Activated T-helper 1 cell treated with Interleukin-2 at 50 U/mL for 16 hours (primary cell): ENCODE data around the gene RET.
"Not testable (repeated sequence)": the region's sequence is repeated elsewhere in the genome, so short reads cannot be mapped to it uniquely, and the experiment has no call there.

Source experiments
- DNase-seq: peaks from one replicate; pipeline ENCODE4 v3.0.0-alpha.2; 2020; ENCODE audit warnings: low read depth

Gene RET

DNA sequence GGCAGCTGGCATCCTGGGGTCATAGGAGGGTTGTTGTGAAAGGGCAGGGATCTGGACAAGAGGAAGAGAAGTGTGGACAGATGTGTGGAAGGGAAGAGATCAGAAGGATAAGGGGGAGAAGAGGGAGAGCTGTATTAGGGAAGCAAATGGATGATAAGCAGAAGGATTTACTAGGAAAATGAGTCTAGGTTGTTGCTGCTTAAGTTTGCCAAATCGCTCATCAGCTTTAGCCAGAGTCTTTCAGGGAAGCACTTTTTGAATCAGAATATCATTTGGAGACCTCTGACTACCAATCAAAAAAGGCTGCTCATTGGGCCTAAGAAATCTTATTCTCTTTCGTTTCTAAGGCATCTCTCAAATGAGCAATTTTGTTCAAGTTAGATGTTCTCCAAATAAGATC is 58.8 kb downstream of the RET start:
- DNase-seq = no peak

DNA sequence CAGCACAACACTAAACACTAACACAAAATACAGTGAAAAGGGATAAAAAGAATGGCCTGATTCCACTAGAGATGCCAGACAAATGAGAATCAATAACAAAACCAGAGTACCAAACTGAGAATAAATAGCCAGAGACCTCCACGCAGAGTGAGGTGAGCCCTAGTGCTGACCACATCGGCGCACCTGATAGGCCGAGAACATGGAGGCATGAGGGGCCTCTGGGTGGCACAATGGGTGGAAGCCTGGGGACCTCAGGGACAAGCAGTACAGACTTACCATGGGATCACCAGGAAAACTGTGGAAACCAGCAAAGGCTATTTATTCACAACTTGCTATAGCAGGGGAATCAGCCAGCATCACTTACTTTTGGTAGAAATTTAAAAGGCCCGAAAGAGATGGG is 59.6 kb downstream of the RET start:
- no peak for DNase-seq

DNA sequence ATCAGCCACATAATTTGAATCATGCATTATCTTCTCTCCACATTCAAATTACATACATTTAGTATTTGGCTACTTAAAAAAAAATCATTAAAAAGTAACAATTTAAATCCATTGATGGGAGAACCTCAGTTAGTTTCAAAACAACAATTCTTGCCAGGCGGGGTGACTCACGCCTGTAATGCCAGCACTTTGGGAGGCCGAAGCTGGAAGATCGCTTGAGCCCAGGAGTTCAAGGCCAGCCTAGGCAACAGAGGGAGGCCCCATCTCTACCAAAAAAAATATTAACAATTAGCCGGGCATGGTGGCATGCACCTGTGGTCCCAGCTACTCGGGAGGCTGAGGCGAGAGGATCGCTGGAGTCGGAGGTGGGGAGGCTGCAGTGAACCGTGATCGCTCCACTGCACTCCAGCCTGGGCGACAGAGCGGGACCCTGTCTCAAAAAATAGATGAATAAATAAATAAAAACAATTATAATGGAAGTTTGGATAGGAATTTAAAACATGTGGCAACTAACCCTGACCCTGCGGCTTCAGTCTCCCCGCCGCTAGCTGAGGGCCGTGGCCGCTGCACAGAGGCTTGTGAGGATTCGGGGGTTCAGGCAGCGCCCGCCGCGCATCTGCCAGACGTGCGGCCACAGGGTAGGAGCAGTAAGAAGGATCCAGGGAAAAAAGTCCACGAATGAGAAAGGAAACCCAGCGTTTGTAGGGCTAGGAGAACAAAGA is 60.3 kb downstream of the RET start:
- no peak for DNase-seq

DNA sequence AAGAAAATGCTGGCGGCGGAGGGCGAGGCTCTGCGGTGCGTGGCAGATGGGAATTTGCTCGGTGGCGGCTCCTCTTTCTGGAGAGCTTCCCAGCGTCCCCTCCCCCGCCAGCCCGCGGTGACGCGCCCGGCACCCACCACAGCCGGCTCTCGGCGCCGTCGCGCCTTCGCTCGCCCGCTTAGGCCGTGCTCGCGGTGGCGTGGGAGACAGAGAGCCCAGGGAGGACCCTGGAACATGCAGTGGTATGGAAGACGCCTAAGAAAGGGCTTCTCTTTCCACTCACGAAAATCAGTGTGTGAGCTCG is 60.8 kb downstream of the RET start:
- DNase-seq = no peak

DNA sequence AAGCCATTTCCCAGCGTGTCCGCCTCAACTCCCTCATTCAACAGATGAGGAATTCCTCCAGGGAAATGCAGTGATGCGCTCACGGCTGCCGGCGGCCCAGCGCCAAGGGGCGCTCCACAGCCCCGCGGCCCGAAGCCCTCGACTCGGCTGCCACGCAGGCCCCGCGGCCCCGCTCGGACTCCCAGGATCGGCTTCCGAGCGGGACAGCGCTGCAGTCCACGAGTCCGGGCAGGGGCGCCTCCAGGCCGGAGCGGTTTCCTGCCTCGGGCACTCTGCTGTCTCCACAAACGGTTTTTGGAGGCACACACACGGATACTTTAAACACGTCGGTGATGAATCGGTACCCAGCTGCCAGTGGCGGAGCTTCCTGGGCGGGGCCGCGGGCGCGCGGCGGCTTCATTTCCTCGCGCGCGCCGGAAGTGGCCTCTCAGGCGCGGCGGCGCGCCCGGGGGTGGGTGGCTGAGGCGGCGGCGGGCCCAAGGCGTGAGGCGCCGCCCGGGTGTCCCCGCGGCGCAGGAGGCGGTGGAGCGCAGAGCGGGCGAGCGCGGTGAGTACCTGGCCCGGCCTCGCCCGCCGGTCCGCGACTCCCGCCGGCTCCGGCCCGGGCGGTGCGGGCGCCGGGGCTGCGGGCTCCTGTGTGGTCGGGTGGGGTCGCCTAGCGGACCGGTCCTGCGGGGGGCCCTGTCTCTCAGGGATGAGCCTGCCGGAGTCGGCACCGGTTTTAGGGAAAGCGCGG is 61.3 kb downstream of the RET start, which contains the start of gene CSGALNACT2:
Gene CSGALNACT2 (plus strand): TSS at position 425 of the 736 bp plus-strand sequence. CDS start 16,705 bp downstream, outside the sequence.
- DNase-seq = peak; percentile 86

DNA sequence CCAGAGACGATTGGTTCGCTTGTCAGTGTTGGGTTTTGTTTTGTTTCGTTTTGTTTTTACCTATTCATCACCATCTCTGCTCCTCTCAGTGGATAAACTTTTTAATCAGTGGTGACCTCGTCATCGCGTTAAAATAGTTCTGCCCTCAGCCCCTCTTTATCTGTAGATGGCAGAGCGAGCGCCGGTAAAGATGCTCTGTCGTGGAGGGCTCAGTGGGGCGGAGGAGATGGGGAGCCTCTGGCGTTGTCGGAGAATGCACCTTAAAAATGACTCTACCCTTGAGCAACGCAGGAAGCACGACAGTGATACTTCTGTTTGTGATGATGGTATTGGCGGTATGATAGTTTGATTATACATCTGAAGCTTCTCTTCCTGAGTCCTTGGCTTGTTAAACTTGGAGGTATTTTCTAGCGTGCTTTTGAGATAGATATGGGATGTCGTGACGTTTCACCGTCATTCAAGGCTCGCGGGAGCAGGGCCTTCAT is 61.9 kb downstream of the RET start:
- DNase-seq = peak; percentile 41

DNA sequence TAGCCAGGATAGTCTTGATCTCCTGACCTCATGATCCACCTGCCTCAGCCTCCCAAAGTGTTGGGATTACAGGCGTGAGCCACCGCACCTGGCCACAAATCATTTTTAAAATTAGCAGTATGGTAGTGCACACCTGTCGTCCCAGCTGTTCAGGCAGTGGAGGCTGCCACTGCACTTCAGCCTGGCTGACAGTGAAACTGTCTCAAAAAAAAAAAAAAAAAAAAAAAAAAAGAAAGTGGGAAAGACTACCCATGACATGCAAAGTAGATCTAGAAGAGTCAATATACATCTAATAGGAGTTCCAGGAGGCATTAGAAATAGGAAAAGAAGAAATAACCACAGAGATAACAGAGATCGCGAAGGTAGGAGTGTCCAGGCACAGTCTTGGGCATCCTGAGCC is 64.6 kb downstream of the RET start:
- DNase-seq = no peak

DNA sequence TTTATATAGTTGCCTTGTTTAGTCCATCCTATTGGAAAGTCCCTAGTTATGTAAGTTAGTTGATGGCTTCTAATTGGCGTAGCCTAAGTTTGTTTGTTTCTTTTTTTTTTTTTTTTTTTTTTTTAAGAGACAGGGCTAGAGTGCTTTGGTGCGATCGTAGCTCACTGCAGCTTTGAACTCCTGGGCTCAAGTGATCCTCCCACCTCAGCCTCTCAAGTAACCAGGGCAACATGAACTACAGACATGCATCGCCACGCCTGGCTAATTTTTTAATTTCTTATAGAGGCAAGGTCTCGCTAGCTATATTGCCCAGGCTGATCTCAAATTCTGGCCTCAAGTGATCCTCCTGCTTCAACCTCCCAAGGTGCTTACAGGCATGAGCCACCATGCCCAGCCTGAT is 68.4 kb downstream of the RET start:
- DNase-seq = no peak

DNA sequence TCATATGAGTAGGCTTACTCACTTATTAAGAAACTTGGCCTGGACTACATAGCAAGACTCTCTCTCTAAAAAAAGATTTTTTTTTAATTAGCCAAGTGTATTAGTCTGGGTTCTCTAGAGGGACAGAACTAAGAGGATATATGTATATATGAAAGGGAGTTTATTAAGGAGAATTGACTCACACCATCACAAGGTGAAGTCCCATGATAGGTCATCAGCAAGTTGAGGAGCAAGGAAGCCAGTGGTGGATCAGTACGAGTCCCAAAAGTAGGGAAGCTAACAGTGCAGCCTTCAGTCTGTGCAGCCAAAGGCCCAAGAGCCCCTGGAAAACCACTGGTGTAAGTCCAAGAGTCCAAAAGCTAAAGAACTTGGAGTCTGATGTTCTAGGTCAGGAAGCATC is 69.1 kb downstream of the RET start:
- not testable (repeated sequence) for DNase-seq

DNA sequence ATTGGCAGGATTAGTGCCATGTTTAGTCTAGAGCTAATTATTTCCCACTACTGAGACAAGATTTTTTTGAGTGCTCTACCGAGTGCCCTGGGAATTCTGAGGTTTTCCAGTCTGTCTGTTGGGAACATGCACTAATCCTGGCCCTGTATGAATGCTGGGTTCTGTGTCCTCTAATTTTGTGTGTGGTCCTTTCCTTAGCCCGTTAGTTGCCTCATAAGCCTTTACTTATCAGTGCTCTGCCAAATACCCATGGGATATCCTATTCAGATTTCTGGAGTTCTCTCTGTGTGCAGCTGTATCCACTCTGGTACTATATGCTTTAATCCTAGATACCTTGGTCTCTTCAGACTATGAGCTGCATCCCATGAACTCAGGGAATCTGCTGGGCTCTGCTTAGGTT is 74.5 kb downstream of the RET start:
- no peak for DNase-seq

DNA sequence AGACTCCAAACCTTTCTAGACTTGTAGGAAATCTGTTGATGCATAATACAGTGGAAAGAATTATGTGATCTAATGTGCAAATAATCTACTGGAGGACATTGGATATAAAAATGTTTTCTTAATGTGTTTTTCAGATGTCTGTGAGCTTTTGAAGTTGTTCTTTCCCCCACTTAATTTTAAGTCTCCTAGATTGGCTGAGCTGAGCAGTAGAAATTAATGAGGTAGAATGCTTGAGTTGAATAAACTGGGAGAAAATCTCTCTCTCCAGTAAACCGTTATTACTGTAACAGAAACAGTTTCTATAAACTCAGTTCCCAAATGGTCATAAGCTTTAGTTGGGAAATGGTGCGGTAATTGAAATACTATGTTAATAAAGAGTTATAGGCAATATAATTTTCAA is 77.0 kb downstream of the RET start:
- no peak for DNase-seq

DNA sequence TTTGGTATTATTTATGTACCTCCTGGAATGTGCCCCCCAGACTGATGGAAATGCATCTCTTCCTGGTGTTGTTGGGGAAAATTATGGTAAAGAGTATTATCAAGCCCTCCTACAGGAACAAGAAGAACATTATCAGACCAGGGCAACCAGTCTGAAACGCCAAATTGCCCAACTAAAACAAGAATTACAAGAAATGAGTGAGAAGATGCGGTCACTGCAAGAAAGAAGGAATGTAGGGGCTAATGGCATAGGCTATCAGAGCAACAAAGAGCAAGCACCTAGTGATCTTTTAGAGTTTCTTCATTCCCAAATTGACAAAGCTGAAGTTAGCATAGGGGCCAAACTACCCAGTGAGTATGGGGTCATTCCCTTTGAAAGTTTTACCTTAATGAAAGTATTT is 78.4 kb downstream of the RET start:
- no peak for DNase-seq

DNA sequence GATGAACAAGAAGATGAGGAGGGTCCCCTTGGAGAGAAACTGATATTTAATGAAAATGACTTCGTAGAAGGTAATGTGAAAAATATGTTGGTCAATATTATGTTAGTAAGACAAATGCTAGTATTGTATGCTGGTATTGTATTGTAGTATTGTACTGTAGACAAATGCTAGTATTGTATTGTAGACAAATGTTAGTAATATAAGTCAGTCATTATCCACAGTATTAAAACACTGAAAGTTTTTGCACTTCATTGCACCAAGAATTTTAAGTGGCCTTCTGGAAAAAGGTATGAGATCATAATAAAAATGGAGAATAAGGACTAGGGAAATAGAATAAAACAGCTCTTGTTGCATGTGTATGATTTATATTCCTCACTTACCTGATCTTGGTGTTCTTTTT is 78.9 kb downstream of the RET start:
- DNase-seq = no peak

DNA sequence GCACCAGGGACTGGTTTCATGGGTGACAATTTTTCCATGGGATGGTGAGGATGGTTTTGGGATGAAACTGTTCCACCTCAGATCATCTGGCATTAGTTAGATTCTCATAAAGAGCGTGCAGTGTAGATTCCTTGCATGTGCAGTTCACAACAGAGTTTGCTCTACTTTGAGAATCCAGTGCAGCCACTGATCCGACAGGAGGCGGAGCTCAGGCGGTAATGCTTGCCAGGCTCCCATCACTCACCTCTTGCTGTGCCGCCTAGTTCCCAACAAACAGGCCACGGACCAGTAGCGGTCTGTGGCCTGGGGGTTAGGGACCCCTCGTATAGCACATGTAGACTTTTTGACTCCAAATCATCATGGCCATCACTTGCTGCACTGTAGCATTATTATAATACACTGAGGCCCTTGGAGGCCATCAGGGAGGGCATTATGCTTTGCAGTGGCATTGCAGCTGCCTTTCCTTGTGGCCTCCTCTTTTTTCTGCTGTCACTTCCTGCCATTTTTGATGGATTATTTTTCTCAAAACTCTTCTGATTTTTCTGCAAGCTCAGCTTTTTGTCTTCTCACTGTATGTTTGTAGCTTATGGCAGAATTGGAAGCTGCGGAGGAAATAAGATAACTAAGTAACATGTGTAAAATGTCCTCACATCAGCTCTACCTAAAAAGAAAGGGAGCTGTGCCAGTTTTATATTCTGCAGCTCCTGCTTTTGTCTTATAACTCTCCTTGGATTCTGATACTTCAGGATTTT is 79.9 kb downstream of the RET start:
- no peak for DNase-seq

DNA sequence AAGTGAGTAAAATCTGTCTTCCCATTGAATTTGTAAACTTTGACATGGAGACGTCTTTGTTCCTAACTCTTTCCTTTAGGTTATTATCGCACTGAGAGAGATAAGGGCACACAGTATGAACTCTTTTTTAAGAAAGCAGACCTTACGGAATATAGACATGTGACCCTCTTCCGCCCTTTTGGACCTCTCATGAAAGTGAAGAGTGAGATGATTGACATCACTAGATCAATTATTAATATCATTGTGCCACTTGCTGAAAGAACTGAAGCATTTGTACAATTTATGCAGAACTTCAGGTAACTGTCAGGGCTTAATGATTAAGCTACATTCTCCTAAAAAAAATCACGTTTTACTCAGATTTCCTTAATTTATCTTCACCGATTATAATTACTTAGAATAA is 81.8 kb downstream of the RET start:
- DNase-seq = no peak

DNA sequence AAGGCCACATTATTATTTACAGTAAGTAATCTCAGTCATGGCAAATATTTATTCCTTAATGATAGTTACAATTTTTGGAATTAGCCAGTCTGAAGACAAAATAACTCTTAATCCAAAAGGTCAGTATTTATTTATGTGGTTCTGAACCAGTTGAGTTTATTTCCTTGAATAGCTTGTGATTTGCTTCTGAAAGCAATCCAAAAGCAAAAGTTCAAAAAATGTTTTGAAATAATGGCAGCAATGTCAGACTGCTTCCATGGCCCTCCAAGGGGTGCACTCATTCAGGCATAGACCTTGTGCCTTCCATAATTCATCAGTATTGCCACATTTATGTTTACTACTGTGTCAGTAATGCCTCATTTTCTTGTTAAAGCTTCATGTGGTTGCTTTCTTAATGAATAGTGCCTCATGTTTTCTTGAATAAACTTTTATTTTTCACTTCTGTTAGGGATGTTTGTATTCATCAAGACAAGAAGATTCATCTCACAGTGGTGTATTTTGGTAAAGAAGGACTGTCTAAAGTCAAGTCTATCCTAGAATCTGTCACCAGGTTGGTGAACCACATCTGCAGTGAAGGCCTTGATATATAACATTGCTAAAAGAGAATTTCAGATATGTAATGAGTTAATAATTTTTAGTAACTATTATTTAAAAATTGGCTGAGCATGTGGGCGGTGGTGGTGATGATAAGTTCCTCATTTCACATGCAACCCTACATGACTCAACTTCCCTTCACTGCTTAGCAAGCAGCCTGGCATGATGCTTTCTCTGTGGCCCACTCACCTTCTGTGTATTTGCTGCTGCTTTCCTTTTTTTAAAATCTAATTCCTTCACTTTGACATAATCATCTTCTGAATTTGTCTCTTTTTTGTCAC is 83.4 kb downstream of the RET start:
- no peak for DNase-seq

DNA sequence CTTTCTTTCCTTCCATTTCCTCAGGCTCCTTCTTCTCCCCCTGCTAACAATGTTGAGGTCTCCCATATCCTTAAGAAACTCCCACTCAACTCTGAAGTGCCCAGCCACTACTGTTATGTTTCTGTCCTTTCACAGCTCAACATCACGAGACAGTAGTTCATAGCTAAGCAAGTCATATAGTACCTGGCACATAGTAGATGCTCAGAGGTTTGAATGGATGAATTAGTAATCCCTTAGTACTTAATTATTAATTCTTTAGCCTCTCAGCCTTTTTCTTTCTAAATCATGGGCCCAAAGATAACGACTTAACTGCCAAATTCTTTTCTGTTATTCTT is 84.0 kb downstream of the RET start:
- no peak for DNase-seq

DNA sequence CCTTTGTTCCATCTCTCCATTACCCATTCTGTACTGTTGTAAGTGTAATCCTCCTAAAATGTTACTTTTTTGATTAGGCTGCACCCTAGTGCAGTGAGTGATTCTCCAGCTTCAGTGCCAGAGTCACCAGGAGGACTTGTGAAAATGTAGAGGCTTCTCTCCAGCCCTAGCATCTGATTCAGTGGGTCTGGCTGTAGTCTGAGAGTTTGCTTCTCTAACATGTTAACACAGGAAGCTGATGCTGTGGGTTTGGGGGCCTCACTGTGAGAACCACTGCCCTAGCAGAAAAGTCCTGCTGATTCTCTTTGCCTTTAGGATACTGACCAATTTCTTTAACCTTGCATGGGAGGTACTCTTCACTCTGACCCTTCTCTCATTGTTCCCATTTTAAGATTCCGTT is 85.7 kb downstream of the RET start:
- no peak for DNase-seq

DNA sequence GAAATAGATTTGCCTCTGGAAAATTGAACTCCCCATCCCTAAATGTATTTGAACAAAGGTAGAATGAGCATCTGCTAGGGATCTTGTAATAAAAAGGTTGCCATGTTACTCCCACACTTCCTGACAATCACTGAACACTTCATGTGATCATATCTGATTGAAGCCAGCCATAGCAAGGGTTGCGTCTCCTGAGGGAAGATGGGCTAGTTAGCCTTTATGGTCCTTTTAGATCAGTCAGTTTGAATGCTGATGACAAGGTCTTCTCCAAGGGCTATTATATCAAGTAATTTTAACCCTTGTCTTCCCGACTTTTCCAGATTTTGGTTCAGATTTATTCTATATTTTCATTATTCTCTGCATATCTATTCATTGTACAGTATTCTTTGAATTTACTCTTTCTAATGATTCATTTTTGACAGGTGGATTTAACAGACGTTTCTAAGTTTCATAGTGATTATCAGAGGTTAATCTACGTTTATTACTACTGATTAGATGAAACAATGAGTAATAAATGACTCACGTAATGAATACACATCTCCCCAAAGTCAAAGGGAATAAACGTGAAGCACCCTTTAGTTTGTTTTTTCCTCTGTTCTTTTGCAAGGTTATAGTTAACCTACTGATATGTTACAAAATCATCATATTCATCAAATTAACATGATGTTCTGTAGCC is 89.5 kb downstream of the RET start:
- DNase-seq = no peak

DNA sequence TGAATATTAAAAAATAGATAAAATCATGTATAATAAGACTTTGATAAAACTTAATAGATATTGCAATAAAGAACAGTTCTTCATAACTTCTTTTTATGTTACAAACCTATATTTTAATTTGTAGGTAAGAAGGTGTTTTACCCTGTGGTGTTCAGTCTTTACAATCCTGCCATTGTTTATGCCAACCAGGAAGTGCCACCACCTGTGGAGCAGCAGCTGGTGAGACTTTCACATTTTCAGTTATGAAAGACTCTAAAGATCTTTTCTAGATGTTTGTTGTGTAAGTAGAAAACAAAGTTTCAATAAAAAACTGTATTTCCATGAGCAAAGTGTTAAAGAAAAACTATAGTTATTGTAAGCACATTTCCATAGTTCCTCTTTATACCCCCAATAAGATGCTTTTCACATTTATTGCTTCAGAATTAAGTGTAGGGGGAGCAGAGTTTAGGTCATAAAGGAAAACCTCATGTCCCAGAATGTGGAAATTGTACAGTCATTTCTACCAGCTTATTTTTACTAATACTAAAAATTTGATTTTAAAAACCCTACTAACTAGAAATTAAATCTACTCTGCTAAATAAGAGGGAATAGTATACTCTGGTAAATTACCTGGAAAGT is 90.1 kb downstream of the RET start:
- no peak for DNase-seq

DNA sequence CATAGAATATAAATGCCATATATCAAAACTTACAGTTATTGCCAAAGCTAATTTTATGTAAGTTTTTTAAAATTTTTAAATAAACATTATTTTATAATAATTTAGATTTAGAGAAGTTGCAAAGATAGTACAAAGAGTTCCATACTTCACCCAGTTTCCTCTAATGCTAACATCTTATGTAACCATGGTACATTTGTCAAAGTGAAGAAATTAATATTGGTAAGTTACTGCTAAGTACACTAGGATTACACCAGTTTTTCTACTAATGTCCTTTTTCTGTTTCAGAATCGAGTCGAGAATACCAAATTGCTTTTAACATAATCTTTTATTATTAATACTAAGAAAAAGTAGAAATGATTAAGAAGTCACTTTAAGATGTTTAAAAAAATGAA is 90.6 kb downstream of the RET start:
- DNase-seq = no peak
